Measurements from ENCODE around the gene SERPINA4. TPM values are rescaled to one million over a fixed set of nuclear protein-coding genes. Genes with fewer than 3 reads are reported as not detected.
"Not testable (repeated sequence)": the region's sequence is repeated elsewhere in the genome, so short reads cannot be mapped to it uniquely, and the experiment has no call there.

Gene SERPINA4
- total and polyA plus RNA-seq, 5 experiments from 2014 or later = not detected

- ATAC-seq = no peak
- Mint-ChIP-seq H3K9me3 (peaks cover 0 to 12% (median 2%) of the 10 kb centered on the region in 9 donors), H3K4me3 (no peak overlapping the region), H3K4me1 (peaks cover 0 to 2% (median 0%) of the 10 kb centered on the region in 4 donors), H3K27me3 (peaks cover 2 to 26% (median 7%) of the 10 kb centered on the region in 5 donors), H3K27ac (no peak overlapping the region), H3K36me3 (no peaks in the 10 kb centered on the region)
- POLR2A ChIA-PET = no interaction called here
- DNase-seq = no peak
Observed at GRCh38 chr14:94605361-94605760, 44.1 kb downstream of the SERPINA4 start.

- POLR2A ChIA-PET, H3K27ac Mint-ChIP-seq, DNase-seq, H3K4me1 Mint-ChIP-seq, ATAC-seq, H3K4me3 Mint-ChIP-seq, H3K36me3 Mint-ChIP-seq: not testable (repeated sequence)
- peaks cover 0 to 12% (median 4%) of the 10 kb centered on the region in 9 donors for H3K9me3 Mint-ChIP-seq
- H3K27me3 Mint-ChIP-seq = peaks cover 0 to 19% (median 2%) of the 10 kb centered on the region in 5 donors
Observed at GRCh38 chr14:94608966-94609365, 47.7 kb downstream of the SERPINA4 start.

- ATAC-seq = no peak
- H3K4me3 Mint-ChIP-seq = no peak overlapping the region
- H3K36me3 Mint-ChIP-seq = no peaks in the 10 kb centered on the region
- H3K27me3 Mint-ChIP-seq = peaks cover 0 to 14% (median 2%) of the 10 kb centered on the region in 5 donors
- H3K27ac Mint-ChIP-seq = no peak overlapping the region
- no peaks in the 10 kb centered on the region for H3K4me1 Mint-ChIP-seq
- no peak for DNase-seq
- H3K9me3 Mint-ChIP-seq = peaks cover 0 to 12% (median 4%) of the 10 kb centered on the region in 9 donors
- POLR2A ChIA-PET = no interaction called here
Observed at GRCh38 chr14:94611179-94611578, 49.9 kb downstream of the SERPINA4 start.

GRCh38 chr14:94612174-94612573 lies 50.9 kb downstream of the SERPINA4 start, which contains the start of gene SERPINA3:
SERPINA3 (plus strand) TSS chr14:94612391; CDS start chr14:94614442, 2,051 bp downstream.
- ATAC-seq = no peak
- Mint-ChIP-seq H3K27me3 (peaks cover 0 to 15% (median 2%) of the 10 kb centered on the region in 5 donors), H3K9me3 (peaks cover 0 to 15% (median 8%) of the 10 kb centered on the region in 9 donors), H3K36me3 (peaks cover 0 to 7% (median 0%) of the 10 kb centered on the region in 3 donors), H3K4me1 (no peaks in the 10 kb centered on the region), H3K27ac (no peak within 1 kb of the TSS), H3K4me3 (no peak within 1 kb of the TSS)
- DNase-seq = no peak
- POLR2A ChIA-PET = no interaction called here

GRCh38 chr14:94612580-94613554 lies 51.6 kb downstream of the SERPINA4 start:
- ATAC-seq = no peak
- no peak for DNase-seq
- Mint-ChIP-seq H3K36me3 (peaks cover 0 to 14% (median 0%) of the 10 kb centered on the region in 3 donors), H3K27me3 (peaks cover 0 to 15% (median 2%) of the 10 kb centered on the region in 5 donors), H3K27ac (no peak overlapping the region), H3K4me1 (no peaks in the 10 kb centered on the region), H3K9me3 (peaks cover 0 to 22% (median 14%) of the 10 kb centered on the region in 9 donors), H3K4me3 (no peak overlapping the region)
- POLR2A ChIA-PET = no interaction called here

- Mint-ChIP-seq H3K4me1 (no peaks in the 10 kb centered on the region), H3K27ac (no peak overlapping the region), H3K27me3 (peaks cover 0 to 15% (median 2%) of the 10 kb centered on the region in 5 donors), H3K36me3 (peaks cover 0 to 25% (median 0%) of the 10 kb centered on the region in 3 donors), H3K9me3 (peaks cover 0 to 30% (median 21%) of the 10 kb centered on the region in 9 donors), H3K4me3 (no peak overlapping the region)
- POLR2A ChIA-PET = no interaction called here
- ATAC-seq = no peak
- DNase-seq = no peak
Observed at GRCh38 chr14:94613720-94614644, 52.7 kb downstream of the SERPINA4 start.

- peaks cover 0 to 26% (median 0%) of the 10 kb centered on the region in 3 donors for H3K36me3 Mint-ChIP-seq
- peaks cover 0 to 31% (median 22%) of the 10 kb centered on the region in 9 donors for H3K9me3 Mint-ChIP-seq
- DNase-seq = no peak
- H3K4me1 Mint-ChIP-seq = no peaks in the 10 kb centered on the region
- no peak for ATAC-seq
- H3K4me3 Mint-ChIP-seq = no peak overlapping the region
- POLR2A ChIA-PET = no interaction called here
- no peak overlapping the region for H3K27ac Mint-ChIP-seq
- peaks cover 0 to 15% (median 2%) of the 10 kb centered on the region in 5 donors for H3K27me3 Mint-ChIP-seq
Observed at GRCh38 chr14:94614802-94615201, 53.6 kb downstream of the SERPINA4 start.

GRCh38 chr14:94615254-94615653 lies 54.0 kb downstream of the SERPINA4 start:
- ATAC-seq (no peak), DNase-seq (no peak)
- Mint-ChIP-seq H3K9me3 (peaks cover 0 to 35% (median 22%) of the 10 kb centered on the region in 9 donors), H3K4me3 (no peak overlapping the region), H3K27ac (no peak overlapping the region), H3K36me3 (peaks cover 0 to 26% (median 0%) of the 10 kb centered on the region in 3 donors), H3K27me3 (peaks cover 0 to 20% (median 5%) of the 10 kb centered on the region in 5 donors), H3K4me1 (no peaks in the 10 kb centered on the region)
- POLR2A ChIA-PET = no interaction called here

- Mint-ChIP-seq H3K4me3 (no peak overlapping the region), H3K9me3 (peaks cover 0 to 38% (median 22%) of the 10 kb centered on the region in 9 donors), H3K36me3 (peaks cover 0 to 26% (median 0%) of the 10 kb centered on the region in 3 donors), H3K4me1 (no peaks in the 10 kb centered on the region), H3K27me3 (peaks cover 0 to 24% (median 6%) of the 10 kb centered on the region in 5 donors), H3K27ac (no peak overlapping the region)
- POLR2A ChIA-PET = interaction anchor here (0.5 kb wide), 1 partner anchor 1804 kb away, joined by 3 read pairs; no protein-coding TSS in a partner anchor
- DNase-seq (no peak), ATAC-seq (no peak)
Observed at GRCh38 chr14:94615823-94616570, 54.8 kb downstream of the SERPINA4 start.

GRCh38 chr14:94617366-94617941 lies 56.2 kb downstream of the SERPINA4 start:
- DNase-seq = no peak
- H3K36me3 Mint-ChIP-seq = peaks cover 0 to 26% (median 0%) of the 10 kb centered on the region in 3 donors
- H3K9me3 Mint-ChIP-seq = peaks cover 0 to 38% (median 22%) of the 10 kb centered on the region in 9 donors
- POLR2A ChIA-PET = no interaction called here
- ATAC-seq = no peak
- H3K4me3 Mint-ChIP-seq = no peak overlapping the region
- H3K27me3 Mint-ChIP-seq = peaks cover 0 to 32% (median 8%) of the 10 kb centered on the region in 5 donors
- no peaks in the 10 kb centered on the region for H3K4me1 Mint-ChIP-seq
- no peak overlapping the region for H3K27ac Mint-ChIP-seq

- DNase-seq (no peak), ATAC-seq (no peak)
- Mint-ChIP-seq H3K36me3 (peaks cover 0 to 26% (median 0%) of the 10 kb centered on the region in 3 donors), H3K9me3 (peaks cover 0 to 38% (median 22%) of the 10 kb centered on the region in 9 donors), H3K4me3 (no peak overlapping the region), H3K4me1 (no peaks in the 10 kb centered on the region), H3K27ac (no peak overlapping the region), H3K27me3 (peaks cover under 1 to 31% (median 9%) of the 10 kb centered on the region in 5 donors)
- POLR2A ChIA-PET = no interaction called here
Observed at GRCh38 chr14:94617988-94618822, 57.0 kb downstream of the SERPINA4 start.
